Large intestine (tissue), 3 donors: ENCODE measurements around the gene ZNF385C. TPM values are rescaled to one million over a fixed set of nuclear protein-coding genes. Genes with fewer than 3 reads are reported as not detected.

ENCODE experiments used
- DNase-seq, 2 donors: peaks; one replicate each; pipeline versions ENCODE4 v3.0.0 to v3.0.0-alpha.2; 2013
- H3K27ac ChIP-seq: one replicate; pipeline ENCODE4 v1.5.1; 2013; ENCODE audit warnings: low read length
- H3K27me3 ChIP-seq: 2 replicates; pipeline ENCODE4 v1.6.1; 2013; ENCODE audit warnings: low read length; ENCODE audit not compliant: control insufficient read depth, insufficient read depth
- H3K36me3 ChIP-seq: 2 replicates; pipeline ENCODE4 v1.6.1; 2013; ENCODE audit warnings: low read length; ENCODE audit not compliant: control insufficient read depth, insufficient read depth
- H3K4me1 ChIP-seq: one replicate; pipeline ENCODE4 v1.6.1; 2013; ENCODE audit warnings: low read length; ENCODE audit not compliant: control insufficient read depth, insufficient read depth
- H3K4me3 ChIP-seq: one replicate; pipeline ENCODE4 v1.5.1; 2013; ENCODE audit warnings: low read length
- H3K9me3 ChIP-seq: one replicate; pipeline ENCODE4 v1.6.1; 2013; ENCODE audit warnings: mild to moderate bottlenecking, low read depth, low read length, moderate library complexity; ENCODE audit not compliant: control insufficient read depth
- WGBS: methylation state at CpG from one replicate; pipeline ENCODE4 v1.1.5; 2013; ENCODE audit warnings: low lambda C conversion rate; ENCODE audit not compliant: insufficient coverage; 5-methylcytosine and 5-hydroxymethylcytosine counted together
- polyA plus RNA-seq: library from polyadenylated mRNA; unstranded; fragments of 120-200 nt; gene quantifications from one replicate; pipeline ENCODE4 v1.2.1, GENCODE V29; 2013

Gene ZNF385C
- polyA plus RNA-seq, 1 donor, result 1.4 TPM

DNA sequence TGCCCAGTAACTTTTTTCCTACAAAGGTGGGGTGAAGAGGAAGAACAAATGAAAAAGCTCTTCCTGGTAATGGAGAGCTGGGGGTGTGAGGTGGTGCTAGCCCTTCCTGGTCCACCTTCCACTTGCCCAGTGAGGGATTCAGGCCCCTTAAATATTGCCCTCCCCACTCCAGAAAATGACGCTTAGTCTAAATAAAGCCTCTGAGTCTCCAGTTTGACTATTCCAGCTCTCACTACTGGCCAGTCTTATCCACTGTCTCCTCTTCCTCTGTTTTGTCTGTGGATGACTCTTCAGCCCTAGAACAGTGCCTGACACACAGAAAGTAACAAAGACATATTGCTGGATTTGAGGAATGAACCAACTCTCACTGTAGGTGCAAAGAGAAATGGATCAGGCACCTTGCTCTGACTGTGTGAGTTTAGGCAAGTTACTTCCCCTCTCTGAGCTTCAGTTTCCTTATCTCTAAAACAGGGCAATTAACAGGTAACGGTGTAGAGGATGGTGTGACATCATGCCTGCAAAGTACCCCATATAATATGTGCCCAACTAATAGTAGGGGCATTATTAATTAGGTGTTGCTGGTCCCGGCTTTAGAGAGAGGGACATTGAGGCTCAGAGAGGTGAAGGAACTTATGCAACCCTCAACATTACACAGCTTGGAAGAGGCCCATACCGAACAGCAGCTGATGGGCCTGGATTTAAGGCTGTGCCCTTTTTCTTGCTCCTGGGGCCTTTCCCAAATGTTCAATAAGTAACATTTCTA, 21.3 kb downstream of the ZNF385C start:
- H3K36me3 ChIP-seq, result no peaks in the 10 kb centered on the region
- H3K27me3 ChIP-seq, result peaks cover 30% of the 10 kb centered on the region
- no peaks in the 10 kb centered on the region for H3K9me3 ChIP-seq
- WGBS, result no CpG with 5 or more reads among the region's 4 CpGs
- no peak for DNase-seq
- peaks cover 4% of the 10 kb centered on the region for H3K4me1 ChIP-seq
- H3K27ac ChIP-seq, result no peak overlapping the region
- H3K4me3 ChIP-seq, result no peak overlapping the region

- peaks cover 2% of the 10 kb centered on the region for H3K9me3 ChIP-seq
- WGBS, result no CpG with 5 or more reads among the region's 6 CpGs
- no peak for DNase-seq
- no peak overlapping the region for H3K4me3 ChIP-seq
- H3K4me1 ChIP-seq, result peaks cover 4% of the 10 kb centered on the region
- H3K36me3 ChIP-seq, result no peaks in the 10 kb centered on the region
- H3K27me3 ChIP-seq, result peaks cover 42% of the 10 kb centered on the region
- no peak overlapping the region for H3K27ac ChIP-seq
Observed at GRCh38 chr17:42075789-42076188, 22.5 kb downstream of the ZNF385C start.

DNA sequence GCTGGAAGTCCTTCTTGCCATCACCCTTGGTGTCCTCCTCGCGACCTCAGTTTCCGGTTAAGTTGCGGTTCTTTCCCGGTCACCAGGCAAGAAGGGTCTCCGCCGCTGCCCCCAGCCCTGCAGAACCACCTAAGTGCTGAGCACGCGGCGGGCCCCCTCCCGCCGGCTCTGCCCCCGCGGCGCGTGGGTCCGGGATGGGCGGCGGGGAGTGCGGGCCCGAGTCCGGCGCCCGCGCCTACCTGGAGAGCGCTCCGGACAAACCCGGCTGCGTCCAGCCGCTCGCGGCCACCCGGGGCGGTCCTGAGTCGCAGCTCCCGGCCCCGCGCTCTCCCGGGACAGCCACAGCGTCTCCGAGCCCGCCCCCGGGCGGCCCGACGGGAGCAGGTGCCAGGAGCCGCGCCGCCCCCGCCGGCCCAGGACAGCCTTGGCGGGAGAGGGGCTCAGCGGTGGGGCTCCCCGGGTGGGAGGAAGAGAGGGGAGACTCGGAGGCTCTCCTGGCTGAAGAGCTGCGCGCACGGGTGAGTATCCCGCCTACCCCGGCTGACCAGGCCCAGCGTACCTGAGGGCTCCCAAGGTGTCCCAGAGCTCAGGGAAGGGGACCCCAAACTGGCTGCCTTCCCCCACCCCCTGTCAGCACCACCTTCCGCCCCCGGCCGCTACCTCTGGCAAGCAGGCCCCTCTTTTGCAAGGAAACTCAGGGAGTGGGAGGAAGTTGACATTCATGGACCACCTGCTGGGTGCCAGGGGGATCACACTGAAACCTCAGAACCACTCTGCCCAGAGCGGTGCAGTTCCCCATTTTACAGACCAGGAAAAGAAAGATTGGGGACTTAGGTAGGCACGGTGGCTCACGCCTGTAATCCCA, 25.7 kb downstream of the ZNF385C start:
- no CpG with 5 or more reads among the region's 67 CpGs for WGBS
- peaks cover 32% of the 10 kb centered on the region for H3K27me3 ChIP-seq
- peaks cover 5% of the 10 kb centered on the region for H3K4me1 ChIP-seq
- H3K4me3 ChIP-seq, result no peak overlapping the region
- peaks cover 2% of the 10 kb centered on the region for H3K9me3 ChIP-seq
- DNase-seq, result no peak
- H3K27ac ChIP-seq, result no peak overlapping the region
- H3K36me3 ChIP-seq, result no peaks in the 10 kb centered on the region

GRCh38 chr17:42071810-42072209, 26.5 kb downstream of the ZNF385C start:
- H3K4me3 ChIP-seq, result no peak overlapping the region
- H3K27me3 ChIP-seq, result peaks cover 32% of the 10 kb centered on the region
- no peak overlapping the region for H3K27ac ChIP-seq
- H3K4me1 ChIP-seq, result peaks cover 7% of the 10 kb centered on the region
- WGBS, result no CpG with 5 or more reads among the region's 3 CpGs
- no peak for DNase-seq
- no peaks in the 10 kb centered on the region for H3K36me3 ChIP-seq
- H3K9me3 ChIP-seq, result peaks cover 2% of the 10 kb centered on the region

- Histone ChIP-seq H3K27ac (no peak overlapping the region), H3K4me3 (no peak overlapping the region), H3K27me3 (peaks cover 32% of the 10 kb centered on the region), H3K36me3 (no peaks in the 10 kb centered on the region), H3K9me3 (peaks cover 2% of the 10 kb centered on the region), H3K4me1 (peaks cover 7% of the 10 kb centered on the region)
- WGBS, result no CpG with 5 or more reads among the region's 3 CpGs
- no peak for DNase-seq
Observed at GRCh38 chr17:42068979-42069378, 29.3 kb downstream of the ZNF385C start.

DNA sequence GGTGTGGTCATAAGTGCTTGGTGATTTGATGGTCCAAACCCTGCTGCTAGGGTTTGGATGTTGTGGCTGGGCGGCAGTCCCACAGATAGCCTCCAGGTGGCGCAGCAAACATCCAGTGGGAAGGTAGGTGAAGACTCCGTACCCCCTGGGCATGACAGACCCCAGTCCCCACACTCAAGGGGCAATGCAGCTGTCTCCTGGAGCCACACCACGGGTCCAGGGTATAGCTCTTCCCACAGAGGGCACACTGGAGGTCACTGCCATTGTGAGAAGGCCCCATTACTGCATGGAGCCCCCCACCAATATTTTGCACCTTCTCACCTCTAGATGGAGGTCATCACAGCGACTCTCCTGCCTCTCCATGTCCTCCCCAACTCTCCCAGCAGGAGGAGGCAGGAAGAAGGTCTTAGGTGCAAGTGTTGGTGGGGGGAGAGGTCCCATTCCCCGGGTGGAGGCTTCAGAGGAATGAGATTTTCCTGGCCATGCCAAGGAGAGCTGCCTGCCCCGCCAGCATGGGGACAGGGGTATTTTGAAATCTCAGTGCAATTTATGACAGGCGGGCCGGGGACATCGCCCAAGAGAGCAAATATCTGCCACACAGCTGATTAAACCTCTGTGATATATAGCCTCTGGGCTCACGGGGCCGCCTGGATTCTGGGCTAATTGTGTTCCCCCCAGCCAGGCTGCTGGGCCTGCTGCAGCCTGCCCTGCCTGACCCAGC, 30.7 kb downstream of the ZNF385C start:
- WGBS, result no CpG with 5 or more reads among the region's 12 CpGs
- Histone ChIP-seq H3K27ac (no peak overlapping the region), H3K36me3 (no peaks in the 10 kb centered on the region), H3K4me1 (peaks cover 4% of the 10 kb centered on the region), H3K27me3 (peaks cover 19% of the 10 kb centered on the region), H3K4me3 (no peak overlapping the region), H3K9me3 (peaks cover 2% of the 10 kb centered on the region)
- peak in 1 of 2 donors; percentile 57 for DNase-seq

- Histone ChIP-seq H3K9me3 (no peaks in the 10 kb centered on the region), H3K27me3 (no peaks in the 10 kb centered on the region), H3K27ac (no peak overlapping the region), H3K36me3 (no peaks in the 10 kb centered on the region), H3K4me3 (no peak overlapping the region), H3K4me1 (peaks cover 4% of the 10 kb centered on the region)
- no CpG with 5 or more reads among the region's 2 CpGs for WGBS
- DNase-seq, result no peak
Observed at GRCh38 chr17:42065201-42065600, 33.1 kb downstream of the ZNF385C start.

GRCh38 chr17:42062681-42063080, 35.6 kb downstream of the ZNF385C start:
- Histone ChIP-seq H3K27ac (no peak overlapping the region), H3K9me3 (no peaks in the 10 kb centered on the region), H3K36me3 (no peaks in the 10 kb centered on the region), H3K27me3 (peaks cover 2% of the 10 kb centered on the region), H3K4me1 (peaks cover 4% of the 10 kb centered on the region), H3K4me3 (no peak overlapping the region)
- no peak for DNase-seq
- WGBS, result no CpG with 5 or more reads among the region's 14 CpGs

GRCh38 chr17:42061646-42062487, 36.4 kb downstream of the ZNF385C start:
- no peak overlapping the region for H3K4me3 ChIP-seq
- no peaks in the 10 kb centered on the region for H3K4me1 ChIP-seq
- H3K27me3 ChIP-seq, result peaks cover 2% of the 10 kb centered on the region
- no peaks in the 10 kb centered on the region for H3K9me3 ChIP-seq
- H3K36me3 ChIP-seq, result no peaks in the 10 kb centered on the region
- no CpG with 5 or more reads among the region's 5 CpGs for WGBS
- no peak overlapping the region for H3K27ac ChIP-seq
- DNase-seq, result no peak
